Small intestine (tissue), 7 donors: ENCODE data around the gene PRDM10. TPM values are rescaled to one million over a fixed set of nuclear protein-coding genes. Genes with fewer than 3 reads are reported as not detected.

Experiments
- DNase-seq, 2 donors: peaks; one replicate each; pipeline versions ENCODE4 v3.0.0 to v3.0.0-alpha.2; 2013
- FAIRE-seq: peaks from 2 replicates; lab custom pipeline; 2012; peaks lifted over from hg19 to GRCh38; lab: Jason Lieb, UNC
- H3K27ac ChIP-seq, 3 donors: one replicate each; pipeline ENCODE4 v1.5.1; 2013; ENCODE audit warnings: low read length in 2 of 3, mild to moderate bottlenecking in 2 of 3, control low read depth in 1 of 3, inconsistent platforms in 1 of 3, low read depth in 1 of 3, moderate library complexity in 1 of 3
- H3K27me3 ChIP-seq, 3 donors: one replicate each; pipeline ENCODE4 v1.6.1; 2013; ENCODE audit warnings: low read length in 3 of 3, inconsistent platforms in 1 of 3; ENCODE audit not compliant: control insufficient read depth in 3 of 3, insufficient read depth in 3 of 3
- H3K36me3 ChIP-seq, 3 donors: one replicate each; pipeline ENCODE4 v1.6.1; 2013; ENCODE audit warnings: low read length in 3 of 3, inconsistent platforms in 1 of 3, low read depth in 1 of 3, mild to moderate bottlenecking in 1 of 3, moderate library complexity in 1 of 3; ENCODE audit not compliant: control insufficient read depth in 3 of 3, insufficient read depth in 2 of 3
- H3K4me1 ChIP-seq, 3 donors: one replicate each; pipeline ENCODE4 v1.6.1; 2013; ENCODE audit warnings: low read length in 2 of 3, inconsistent platforms in 1 of 3, low read depth in 1 of 3, mild to moderate bottlenecking in 1 of 3, moderate library complexity in 1 of 3; ENCODE audit not compliant: control insufficient read depth in 3 of 3, insufficient read depth in 2 of 3
- H3K4me3 ChIP-seq, 3 donors: one replicate each; pipeline ENCODE4 v1.5.1; 2013; ENCODE audit warnings: low read length in 3 of 3, control low read depth in 1 of 3, inconsistent platforms in 1 of 3, low read depth in 1 of 3, mild to moderate bottlenecking in 1 of 3, moderate library complexity in 1 of 3
- H3K9me3 ChIP-seq, 2 donors: one replicate each; pipeline ENCODE4 v1.6.1; 2013; ENCODE audit warnings: low read depth in 1 of 2, low read length in 1 of 2; ENCODE audit not compliant: control insufficient read depth in 2 of 2, insufficient read depth in 1 of 2
- WGBS, 3 donors: extraction: QIAGEN DNeasy Blood & Tissue Kit; methylation state at CpG; one replicate each; pipeline ENCODE4 v1.1.7; 2013; 5-methylcytosine and 5-hydroxymethylcytosine counted together
- polyA plus RNA-seq, 4 donors: library from polyadenylated mRNA; stranded (reverse) in 3 of 4; unstranded in 1 of 4; fragments of 200-250 nt in 3 of 4; fragments of 120-200 nt in 1 of 4; gene quantifications; one replicate each; pipeline versions ENCODE4 v1.2.1 to v1.2.3, GENCODE V29; 2013
- donor health status: healthy with polysubstance abuse.
- donor health status: control.
- donor health status: control.
- donor health status: Bipolar disorder and iron deficiency.
- donor health status: healthy.

The PRDM10 gene
- polyA plus RNA-seq, 4 donors, result 2.7 to 8.8 (median 3.3) TPM

- Histone ChIP-seq H3K27ac (peak overlapping the region; percentile 98 to 99 (median 98)), H3K27me3 (no peaks in the 10 kb centered on the region), H3K4me1 (peaks cover 0 to 27% (median 2%) of the 10 kb centered on the region in 3 donors), H3K4me3 (peak overlapping the region; percentile 52 to 98 (median 75)), H3K9me3 (peaks cover 0 to 5% of the 10 kb centered on the region in 2 donors), H3K36me3 (no peaks in the 10 kb centered on the region)
- FAIRE-seq (no peak), DNase-seq (peak; percentile 98)
- 0% methylated on average over 60 to 65 of the region's 65 CpGs for WGBS, 3 donors
These were observed 446 bp upstream of the PRDM10 start for GRCh38 chr11:130002846-130003716.

DNA sequence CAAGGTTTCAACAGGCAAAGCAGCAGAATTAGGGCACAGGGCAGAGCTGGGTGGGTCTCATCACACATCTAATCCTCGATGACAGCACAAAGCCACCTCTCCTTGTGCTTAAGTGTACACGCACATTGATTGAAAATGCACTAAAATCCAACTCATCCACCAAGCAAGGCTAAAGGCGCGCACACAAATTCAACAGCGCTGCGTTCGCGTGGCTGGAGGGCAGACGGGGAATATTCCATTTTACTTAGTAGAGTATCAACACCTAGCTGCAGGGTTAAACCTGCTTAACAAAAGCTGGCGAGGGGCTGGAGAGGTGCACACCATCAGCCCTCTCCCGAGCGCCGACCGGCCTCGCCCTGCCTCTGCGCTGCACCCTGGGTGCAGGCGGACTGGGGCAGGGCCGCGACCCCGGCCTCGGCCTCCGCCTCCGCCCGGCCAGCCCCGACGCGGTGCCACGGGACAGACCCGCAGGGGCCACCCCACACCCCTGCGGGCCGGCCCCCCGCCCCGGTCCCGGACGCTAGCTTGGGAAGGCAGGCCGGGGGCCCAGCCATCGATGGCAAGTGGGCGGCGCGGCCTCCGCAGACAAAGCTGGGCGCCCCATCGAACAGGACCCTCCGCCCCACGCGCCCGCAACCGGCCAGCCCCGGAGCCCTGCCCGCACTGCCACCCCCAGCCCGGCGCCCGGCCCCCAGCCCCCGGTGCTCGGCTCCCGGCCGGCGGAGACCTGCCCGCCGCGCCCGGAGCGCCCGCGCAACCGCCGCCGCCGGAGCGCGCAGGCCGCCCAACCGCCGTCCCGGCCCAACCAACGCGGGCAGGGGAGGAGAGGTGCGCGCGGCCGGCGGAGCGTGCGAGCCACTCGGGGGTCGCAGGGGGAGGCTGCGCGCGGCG lies 929 bp downstream of the PRDM10 start:
- DNase-seq (peak; percentile 47 to 82), FAIRE-seq (no peak)
- H3K27ac ChIP-seq, result peak overlapping the region; percentile 98 to 99 (median 98)
- H3K27me3 ChIP-seq, result no peaks in the 10 kb centered on the region
- H3K36me3 ChIP-seq, result peaks cover 0 to 3% (median 0%) of the 10 kb centered on the region in 3 donors
- WGBS, 3 donors, result 1% methylated on average over 48 to 90 of the region's 90 CpGs
- peaks cover 0 to 35% (median 2%) of the 10 kb centered on the region in 3 donors for H3K4me1 ChIP-seq
- peak overlapping the region; percentile 60 to 98 (median 75) for H3K4me3 ChIP-seq
- H3K9me3 ChIP-seq, result peaks cover 0 to 5% of the 10 kb centered on the region in 2 donors

GRCh38 chr11:130000552-130001176 lies 2.0 kb downstream of the PRDM10 start:
- 82 to 86% (median 84%) methylated on average over 18 of the region's 18 CpGs for WGBS, 3 donors

DNA sequence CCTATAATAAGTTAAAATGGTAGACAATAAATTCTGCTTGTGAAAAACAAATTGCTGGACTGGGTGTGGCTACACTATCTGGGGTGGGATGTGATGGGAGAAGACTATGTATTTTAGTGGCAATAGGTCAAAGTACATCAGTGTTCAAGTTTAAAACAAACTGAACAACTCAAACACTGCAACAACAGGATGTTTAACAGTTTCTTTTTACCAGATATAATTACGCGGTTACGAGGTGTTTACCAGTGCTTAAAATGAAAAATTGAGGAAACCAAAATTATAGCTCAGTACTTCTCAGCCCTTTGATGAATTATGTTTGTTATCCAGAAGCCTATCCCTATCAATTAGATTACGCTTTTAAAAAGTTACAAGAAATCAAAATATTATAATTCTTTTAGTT lies 3.2 kb downstream of the PRDM10 start:
- 31 to 72% (median 47%) methylated on average over 4 of the region's 4 CpGs for WGBS, 3 donors
- Histone ChIP-seq H3K4me3 (no peak overlapping the region), H3K9me3 (peaks cover 0 to 5% of the 10 kb centered on the region in 2 donors), H3K4me1 (peaks cover 3 to 42% (median 4%) of the 10 kb centered on the region in 3 donors), H3K36me3 (peaks cover 0 to 3% (median 0%) of the 10 kb centered on the region in 3 donors), H3K27me3 (no peaks in the 10 kb centered on the region), H3K27ac (peak overlapping the region in 1 of 3 donors; percentile 86)
- FAIRE-seq (no peak), DNase-seq (peak; percentile 69 to 72)

More at GRCh38 chr11:130000552-130001176, 2.0 kb downstream of the PRDM10 start:
- Histone ChIP-seq H3K27me3 (no peaks in the 10 kb centered on the region), H3K9me3 (peaks cover 0 to 5% of the 10 kb centered on the region in 2 donors), H3K27ac (peak overlapping the region in 1 of 3 donors; percentile 86), H3K36me3 (peaks cover 0 to 3% (median 0%) of the 10 kb centered on the region in 3 donors), H3K4me1 (peaks cover 3 to 42% (median 4%) of the 10 kb centered on the region in 3 donors), H3K4me3 (peak overlapping the region in 1 of 3 donors; percentile 60)
- DNase-seq (peak in 1 of 2 donors; percentile 46), FAIRE-seq (no peak)

DNA sequence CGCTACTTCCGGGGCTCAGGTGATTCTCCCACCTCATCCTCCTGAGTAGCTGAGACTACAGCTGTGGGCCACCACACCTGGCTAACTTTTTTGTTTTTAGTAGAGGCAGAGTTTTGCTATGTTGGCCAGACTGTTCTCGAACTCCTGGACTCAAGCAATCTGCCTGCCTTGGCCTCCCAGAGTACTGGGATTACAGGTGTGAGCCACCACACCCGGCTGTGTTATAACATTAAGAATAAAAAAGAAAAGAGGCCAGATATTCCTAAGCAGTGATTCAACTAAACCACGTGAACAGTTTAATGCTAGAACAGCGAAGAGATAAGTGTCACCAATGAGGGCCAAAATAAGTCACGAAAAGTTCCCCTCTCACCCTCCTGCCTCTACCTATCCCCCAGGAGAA lies 3.7 kb downstream of the PRDM10 start:
- FAIRE-seq (no peak), DNase-seq (peak in 1 of 2 donors; percentile 34)
- Histone ChIP-seq H3K36me3 (peaks cover 0 to 3% (median 0%) of the 10 kb centered on the region in 3 donors), H3K9me3 (peaks cover 0 to 5% of the 10 kb centered on the region in 2 donors), H3K4me3 (no peak overlapping the region), H3K27ac (peak overlapping the region in 2 of 3 donors; percentile 40 to 86), H3K4me1 (peaks cover 3 to 38% (median 4%) of the 10 kb centered on the region in 3 donors), H3K27me3 (no peaks in the 10 kb centered on the region)
- WGBS, 3 donors, result 70 to 87% (median 81%) methylated on average over 7 of the region's 7 CpGs

GRCh38 chr11:129998107-129998506 lies 4.5 kb downstream of the PRDM10 start:
- DNase-seq, result peak in 1 of 2 donors; percentile 9
- Histone ChIP-seq H3K4me1 (peaks cover 3 to 36% (median 4%) of the 10 kb centered on the region in 3 donors), H3K27ac (peak overlapping the region in 1 of 3 donors; percentile 86), H3K4me3 (no peak overlapping the region), H3K9me3 (peaks cover 0 to 5% of the 10 kb centered on the region in 2 donors), H3K27me3 (no peaks in the 10 kb centered on the region), H3K36me3 (peaks cover 0 to 3% (median 0%) of the 10 kb centered on the region in 3 donors)
- FAIRE-seq, result no peak
- 41 to 71% (median 59%) methylated on average over 1 of the region's 1 CpG for WGBS, 3 donors

GRCh38 chr11:129997513-129997912 lies 5.1 kb downstream of the PRDM10 start:
- Histone ChIP-seq H3K4me3 (no peak overlapping the region), H3K27ac (peak overlapping the region in 1 of 3 donors; percentile 45), H3K27me3 (no peaks in the 10 kb centered on the region), H3K9me3 (peaks cover 0 to 5% of the 10 kb centered on the region in 2 donors), H3K36me3 (peaks cover 0 to 3% (median 0%) of the 10 kb centered on the region in 3 donors), H3K4me1 (peaks cover 3 to 42% (median 4%) of the 10 kb centered on the region in 3 donors)
- no peak for FAIRE-seq
- WGBS, 3 donors, result 74 to 88% (median 85%) methylated on average over 2 of the region's 2 CpGs
- no peak for DNase-seq
